Activated CD8-positive, alpha-beta memory T cell treated with anti-CD3 and anti-CD28 coated beads, Interleukin-2, amount 50 U/mL, for 4 hours (primary cell): ENCODE data around the gene COL4A4.

Experiments
- DNase-seq: peaks from one replicate; pipeline ENCODE4 v3.0.0-alpha.2; 2020

The COL4A4 gene

GRCh38 chr2:227160164-227160563 is 3.8 kb downstream of the COL4A4 start:
- no peak for DNase-seq

DNA sequence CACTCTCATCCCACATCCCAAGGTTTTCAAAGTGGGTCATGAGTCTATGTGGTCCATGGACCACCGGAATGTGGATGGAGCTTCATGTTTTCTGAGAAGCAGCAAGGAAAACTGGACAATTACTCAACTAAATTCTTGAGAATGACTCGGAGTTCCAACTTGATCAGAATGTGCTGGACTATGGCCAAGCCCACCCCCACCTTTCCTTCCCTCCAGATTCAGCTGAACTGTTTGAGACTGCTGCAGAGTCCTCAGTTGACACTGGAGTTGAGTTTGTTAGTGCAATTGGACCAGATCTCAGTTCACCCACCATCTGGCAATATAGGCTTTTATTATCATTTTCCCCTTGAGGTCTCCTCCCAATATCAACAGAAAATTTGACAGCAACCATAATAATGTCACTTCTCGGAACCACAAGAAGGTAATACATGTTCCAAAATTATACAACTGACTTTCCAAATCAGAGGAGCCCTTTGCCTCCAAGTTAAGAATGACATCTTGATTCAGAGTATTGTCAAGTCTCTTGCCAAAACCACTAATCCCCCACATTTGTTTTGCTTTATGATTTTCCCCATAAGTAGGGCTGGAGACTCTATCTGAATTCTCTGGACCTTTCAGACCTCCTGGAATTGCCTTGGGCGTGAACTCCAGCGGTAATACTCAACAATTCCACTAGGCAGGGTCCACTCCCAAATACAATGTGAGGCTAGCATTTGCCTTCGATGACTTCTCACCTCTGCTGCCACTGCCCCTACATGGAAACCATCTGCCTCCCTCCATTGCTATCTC is 8.8 kb downstream of the COL4A4 start:
- DNase-seq: no peak

GRCh38 chr2:227153758-227154486 is 10.1 kb downstream of the COL4A4 start:
- DNase-seq: no peak

DNA sequence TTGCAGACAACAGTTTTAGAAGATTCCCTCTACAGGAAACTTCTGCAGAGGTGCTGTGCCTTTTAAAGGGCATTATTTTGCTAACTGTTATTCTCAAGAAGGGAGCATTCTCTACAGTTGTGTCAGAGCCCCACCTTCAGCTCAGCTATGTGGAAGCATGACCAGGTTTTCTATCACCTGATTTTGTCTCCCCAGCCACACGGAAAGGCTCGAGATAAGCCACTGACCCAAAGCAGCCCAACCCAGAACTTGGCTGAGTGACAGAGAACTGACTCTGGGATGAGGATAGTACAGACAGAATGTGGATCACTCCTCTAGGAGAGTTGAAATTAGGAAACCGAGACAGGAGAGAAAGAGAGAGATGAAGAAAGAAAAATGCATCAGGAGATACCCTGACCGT is 10.7 kb downstream of the COL4A4 start:
- no peak for DNase-seq

DNA sequence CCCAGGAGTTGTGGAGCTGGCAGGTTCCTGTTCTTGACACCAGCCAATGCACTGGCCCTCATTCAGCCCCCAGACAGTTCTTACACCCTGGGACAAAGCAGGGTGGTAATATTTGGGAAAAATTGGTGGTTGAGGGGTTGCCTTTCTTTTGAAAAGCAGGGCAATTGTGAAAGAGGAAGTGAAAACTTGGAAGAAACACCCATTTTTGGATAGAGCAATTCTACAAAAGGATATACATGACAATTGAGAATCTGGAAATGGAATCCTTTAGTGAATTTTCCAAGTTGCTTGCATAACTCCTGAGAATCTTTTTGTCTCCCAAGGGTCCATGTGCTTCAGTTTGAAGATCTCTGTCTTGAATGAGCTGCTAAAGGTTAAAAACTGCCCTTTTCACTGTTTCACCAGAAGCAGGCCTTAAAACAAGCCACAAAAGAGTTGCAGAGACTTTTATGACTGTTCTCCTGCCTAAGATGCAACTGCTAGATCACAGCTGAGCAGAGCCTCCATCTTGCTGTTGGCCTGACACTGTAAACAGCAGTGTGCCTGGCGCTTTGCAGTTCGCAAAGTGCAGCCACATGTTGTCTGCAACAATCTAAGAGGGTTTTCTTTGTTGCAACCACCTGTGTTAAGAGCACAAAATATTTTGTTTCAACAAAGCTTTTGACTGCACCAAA is 11.8 kb downstream of the COL4A4 start:
- DNase-seq: no peak

DNA sequence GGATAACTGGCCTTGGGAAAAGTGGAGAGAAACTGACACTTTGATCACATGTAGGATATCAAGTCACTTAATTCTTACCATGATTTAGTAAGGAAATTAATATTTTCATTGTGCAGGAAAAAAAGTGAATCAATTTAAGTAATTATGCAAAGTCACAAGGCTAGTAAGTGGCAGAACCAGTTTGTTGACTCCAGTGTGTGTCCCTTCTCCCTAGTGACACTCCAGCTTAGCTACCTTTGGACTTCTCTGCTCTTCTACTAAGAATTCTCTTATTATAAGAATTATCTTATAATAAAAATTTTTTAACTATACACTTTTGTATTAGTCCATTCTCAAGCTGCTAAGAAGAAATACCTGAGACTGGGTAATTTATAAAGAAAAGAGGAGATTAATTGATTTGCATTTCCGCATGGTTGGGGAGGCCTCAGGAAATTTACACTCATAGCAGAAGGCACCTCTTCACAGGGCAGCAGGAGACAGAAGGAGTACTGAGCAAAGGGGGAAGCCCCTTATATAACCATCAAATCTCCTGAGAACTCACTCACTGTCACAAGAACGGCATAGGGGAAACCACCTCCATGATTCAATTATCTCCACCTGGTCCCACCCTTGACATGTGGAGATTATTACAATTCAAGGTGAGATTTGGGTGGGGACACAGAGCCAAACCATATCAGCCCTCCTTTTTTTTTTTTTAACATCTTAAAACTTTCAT is 13.6 kb downstream of the COL4A4 start:
- no peak for DNase-seq

DNA sequence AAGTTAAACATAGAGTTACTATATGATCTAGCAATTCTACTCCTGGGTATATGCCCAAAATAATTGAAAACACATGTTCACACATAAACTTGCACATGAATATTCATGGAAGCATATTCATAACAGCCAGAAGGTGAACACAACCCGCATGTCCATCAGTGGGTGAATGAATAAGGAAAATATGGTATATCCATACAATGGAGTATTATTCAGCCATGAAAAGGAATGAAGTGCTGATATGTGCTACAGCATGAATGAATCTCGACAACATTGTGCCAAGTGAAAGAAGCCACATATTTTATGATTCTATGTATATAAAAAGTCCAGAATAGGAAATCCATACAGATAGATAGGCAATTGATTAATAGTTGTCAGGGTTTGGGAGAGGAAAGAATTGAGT is 15.9 kb downstream of the COL4A4 start:
- no peak for DNase-seq

GRCh38 chr2:227147023-227147422 is 17.0 kb downstream of the COL4A4 start:
- DNase-seq: no peak

DNA sequence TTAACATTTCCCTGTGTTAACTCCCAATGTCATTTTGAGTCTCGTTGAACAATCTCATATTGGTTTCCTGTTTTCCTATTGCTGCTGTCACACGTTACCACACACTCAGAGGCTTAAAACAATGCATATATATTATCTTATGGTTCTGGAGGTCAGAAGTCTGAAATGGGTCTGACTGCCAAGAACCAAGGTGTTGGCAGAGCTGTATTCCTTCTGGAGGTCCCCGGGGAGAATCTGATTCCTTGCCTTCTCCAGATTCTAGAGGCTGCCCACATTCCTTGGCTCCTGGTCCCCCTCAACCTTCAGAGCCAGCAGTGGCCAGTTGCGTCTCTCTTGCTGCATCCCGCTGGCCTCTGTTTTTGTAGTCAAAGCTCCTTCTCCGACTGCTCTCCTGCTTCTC is 17.5 kb downstream of the COL4A4 start:
- DNase-seq: no peak

- DNase-seq: no peak
These were observed 20.1 kb downstream of the COL4A4 start for GRCh38 chr2:227143895-227144294.

GRCh38 chr2:227141301-227141700 is 22.7 kb downstream of the COL4A4 start:
- DNase-seq: no peak

DNA sequence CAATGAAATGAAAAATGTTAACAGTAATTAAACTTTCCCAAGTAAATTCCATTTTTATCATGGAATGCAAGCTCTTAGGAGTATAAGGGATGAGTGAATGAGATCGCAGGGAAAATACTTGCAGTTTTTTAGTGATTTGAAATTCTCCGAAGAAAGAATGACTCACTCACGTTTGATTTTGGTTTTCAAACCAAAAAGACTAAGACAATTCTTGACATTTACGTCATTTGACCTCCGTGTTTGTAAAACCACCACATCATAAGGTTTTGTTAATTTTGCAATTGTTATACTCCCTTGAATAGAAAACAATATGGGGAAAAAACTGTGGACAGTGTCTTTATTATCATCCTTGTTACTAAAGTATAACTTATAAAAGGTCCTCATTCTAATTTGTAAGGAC is 29.4 kb downstream of the COL4A4 start:
- no peak for DNase-seq

DNA sequence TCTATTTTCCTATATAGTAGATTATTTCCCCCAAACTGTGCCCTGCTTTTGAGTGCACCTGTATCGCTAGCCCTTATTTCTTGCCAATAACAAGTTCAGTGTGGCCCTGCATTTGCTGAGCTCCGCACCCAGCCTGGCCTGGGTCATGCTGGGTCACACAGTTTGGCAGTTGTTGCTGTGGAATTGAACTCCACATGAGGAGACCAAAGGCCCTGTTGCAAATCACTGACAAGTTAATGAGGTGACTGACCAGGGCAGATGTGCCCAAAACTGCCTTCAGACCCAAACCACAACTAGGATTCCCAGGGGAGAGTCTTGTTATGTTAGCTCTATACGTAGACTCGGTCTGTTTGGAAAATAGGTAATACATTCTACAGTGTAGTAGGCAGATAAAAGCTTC is 31.0 kb downstream of the COL4A4 start:
- DNase-seq: no peak

DNA sequence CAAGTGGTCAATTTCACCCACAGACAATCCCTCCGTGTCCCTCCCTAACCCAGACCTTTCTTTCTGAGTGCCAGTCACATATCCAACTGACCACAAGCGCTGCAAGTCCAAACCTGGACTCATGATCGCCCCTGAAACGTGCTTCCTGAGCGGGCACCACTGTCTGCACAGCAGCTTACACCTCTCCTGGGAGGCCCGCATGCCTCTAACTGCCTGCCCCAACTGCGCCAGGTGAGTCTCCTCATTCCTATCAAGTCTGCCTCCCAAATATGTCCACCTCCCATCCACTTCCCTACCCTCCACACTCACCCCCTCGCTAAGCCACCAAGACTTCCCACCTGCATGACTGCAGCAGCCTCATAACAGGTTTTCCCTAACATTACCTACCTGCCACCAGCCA is 33.4 kb downstream of the COL4A4 start:
- DNase-seq: no peak

GRCh38 chr2:227127201-227127600 is 36.8 kb downstream of the COL4A4 start:
- no peak for DNase-seq

- DNase-seq: no peak
These were observed 38.5 kb downstream of the COL4A4 start for GRCh38 chr2:227125506-227125905.

- DNase-seq: no peak
These were observed 39.2 kb downstream of the COL4A4 start for GRCh38 chr2:227124811-227125210.

GRCh38 chr2:227123697-227124096 is 40.3 kb downstream of the COL4A4 start:
- no peak for DNase-seq

DNA sequence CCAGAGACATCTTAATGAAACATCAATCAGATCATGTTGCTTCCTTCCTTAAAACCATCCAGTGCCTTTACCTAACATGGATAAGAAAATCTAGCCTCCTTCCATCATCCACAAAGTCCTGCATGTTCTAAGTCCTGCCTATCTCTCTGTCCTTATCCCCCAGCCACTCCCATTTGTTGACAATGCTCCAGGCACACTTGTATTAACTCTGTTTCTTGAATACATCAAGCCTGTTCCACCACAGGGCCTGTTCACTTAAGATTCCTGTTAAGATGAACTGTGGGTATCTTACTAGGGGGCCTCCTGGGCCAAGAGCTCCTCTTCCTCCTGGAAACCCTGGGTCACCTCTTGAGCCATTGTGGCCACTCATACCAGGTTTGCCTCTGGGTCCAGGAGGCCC is 45.7 kb downstream of the COL4A4 start:
- DNase-seq: no peak

DNA sequence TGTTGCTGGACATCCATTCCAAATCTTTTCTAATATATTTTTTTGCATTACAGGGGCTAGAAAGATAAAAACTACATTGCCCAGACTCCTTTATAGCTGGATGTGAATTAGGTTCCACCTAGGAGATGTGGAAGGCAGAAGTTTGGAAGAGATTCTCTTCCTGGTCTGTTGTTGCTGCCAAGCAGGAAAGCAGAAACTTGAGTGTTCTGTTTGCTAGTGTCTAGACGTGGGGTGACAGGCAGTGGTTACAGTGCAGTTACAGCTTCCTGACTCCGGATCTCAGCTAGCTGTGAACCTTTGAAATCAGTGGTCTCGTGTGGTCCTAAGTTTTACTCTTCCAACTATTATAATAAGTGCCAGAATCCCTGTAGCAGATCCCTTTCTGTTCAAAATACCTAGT is 46.2 kb downstream of the COL4A4 start:
- no peak for DNase-seq

DNA sequence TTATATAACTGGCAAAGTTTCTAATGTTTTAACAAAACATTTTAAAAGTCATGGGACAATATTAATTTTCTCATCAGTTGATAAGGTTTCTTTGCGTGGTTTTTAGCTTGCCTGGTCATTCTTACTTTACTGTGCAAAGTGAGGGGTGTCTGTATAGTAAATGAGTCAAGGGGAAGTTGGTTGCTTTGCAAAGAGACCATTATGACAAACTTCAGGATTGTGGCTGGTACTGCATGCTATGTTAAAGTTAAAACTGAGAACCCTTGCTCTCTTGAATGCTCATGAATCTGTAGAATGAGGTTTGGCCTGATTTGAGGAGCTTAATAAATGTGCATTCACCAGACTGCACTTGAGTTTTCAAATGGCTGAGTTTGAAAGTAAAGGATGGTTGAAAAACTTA is 47.0 kb downstream of the COL4A4 start:
- no peak for DNase-seq

DNA sequence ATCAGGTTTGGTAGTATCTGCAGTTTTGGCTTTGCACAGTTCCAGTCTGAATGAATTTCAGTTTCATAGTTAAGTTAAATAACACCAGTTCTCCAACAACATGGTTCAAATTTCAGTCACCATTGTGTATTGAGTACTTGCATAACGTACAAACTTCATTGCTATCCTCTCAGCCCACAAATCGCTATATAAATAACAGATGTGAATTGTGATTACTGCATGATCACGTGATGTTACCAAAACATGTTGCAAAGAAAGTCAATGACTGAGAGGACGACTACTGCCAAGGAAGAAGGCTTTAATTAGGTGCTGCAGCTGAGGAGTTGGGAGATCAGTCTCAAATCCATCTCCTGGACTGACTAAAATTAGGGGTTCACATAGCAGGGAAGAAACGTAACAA is 48.2 kb downstream of the COL4A4 start:
- no peak for DNase-seq
